ENCODE data around the gene EZH2. TPM values are rescaled to one million over a fixed set of nuclear protein-coding genes. Genes with fewer than 3 reads are reported as not detected.
A peak's percentile ranks its signal among the peaks of the same experiment; 100 is the strongest.

Gene EZH2
- total RNA-seq, 2 experiments from 2014 or later: 117 to 126 TPM

DNA sequence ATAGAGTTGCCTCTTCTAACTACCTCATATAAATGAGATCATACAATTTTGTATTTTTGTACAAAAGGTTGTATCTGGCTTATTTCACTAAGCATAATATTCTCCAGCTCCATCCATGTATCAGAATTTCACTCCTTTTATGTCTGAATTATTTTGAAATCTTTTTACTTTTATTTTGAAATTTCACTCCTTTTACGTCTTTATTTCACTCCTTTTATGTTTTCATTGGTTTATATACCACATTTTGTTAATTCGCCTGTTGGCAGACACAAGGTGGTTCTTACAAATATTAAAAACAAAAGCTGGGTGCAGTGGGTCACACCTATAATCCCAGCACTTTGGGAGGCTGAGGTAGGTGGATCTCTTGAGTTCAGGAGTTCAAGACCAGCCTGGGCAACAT, 5.8 kb downstream of the EZH2 start:
- H3K27ac Mint-ChIP-seq: no peak overlapping the region
- no peak overlapping the region for H3K4me3 Mint-ChIP-seq
- ChIA-PET POLR2A (interaction anchor here (1.0 kb wide), 1 partner anchor 64 kb away, joined by 4 read pairs; no protein-coding TSS in a partner anchor), CTCF (interaction anchor here (0.7 to 2.0 kb wide), 5 partner anchors 10 to 1690 kb away, joined by 3 to 6 read pairs (median 5); no protein-coding TSS in a partner anchor)
- H3K9me3 Mint-ChIP-seq (ENCODE audit: low read depth): no peaks in the 10 kb centered on the region
- peaks cover 33% of the 10 kb centered on the region for H3K36me3 Mint-ChIP-seq (ENCODE audit: low read depth)
- H3K27me3 Mint-ChIP-seq: no peaks in the 10 kb centered on the region
- DNase-seq: no peak
- intact Hi-C loops (cut with DNase I, micrococcal nuclease): no loop called here
- no peak for ATAC-seq
- H3K4me1 Mint-ChIP-seq: peaks cover 56% of the 10 kb centered on the region

DNA sequence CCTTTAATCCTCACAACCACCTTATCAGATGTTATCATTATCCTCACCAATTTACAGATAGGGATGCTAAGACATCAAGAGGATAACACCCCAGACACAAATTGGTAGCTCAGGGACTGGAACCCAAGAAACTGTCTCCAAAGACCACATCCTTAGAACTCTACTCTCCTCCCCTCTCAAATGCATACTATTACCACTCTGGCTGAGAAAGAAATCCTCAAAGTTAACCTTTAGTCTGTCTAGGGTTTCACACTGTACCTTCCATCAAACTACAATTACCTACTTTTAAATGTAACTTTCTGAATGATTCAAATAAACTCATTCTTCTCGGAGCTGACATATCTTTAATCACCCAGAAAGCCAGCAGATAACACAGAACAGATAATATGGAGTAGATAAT, 6.6 kb downstream of the EZH2 start:
- CTCF ChIA-PET: interaction anchor here (1.7 to 2.0 kb wide), 3 partner anchors 11 to 37 kb away, joined by 5 to 6 read pairs (median 5); no protein-coding TSS in a partner anchor
- intact Hi-C loops (cut with DNase I, micrococcal nuclease): no loop called here
- Mint-ChIP-seq H3K27ac (no peak overlapping the region), H3K36me3 (ENCODE audit: low read depth) (peaks cover 28% of the 10 kb centered on the region), H3K4me3 (no peak overlapping the region), H3K27me3 (no peaks in the 10 kb centered on the region), H3K4me1 (peaks cover 63% of the 10 kb centered on the region), H3K9me3 (ENCODE audit: low read depth) (no peaks in the 10 kb centered on the region)
- POLR2A ChIA-PET: interaction anchor here (0.6 kb wide), 1 partner anchor 238 kb away, joined by 5 read pairs; no protein-coding TSS in a partner anchor
- peak; percentile 65 for ATAC-seq
- no peak for DNase-seq

DNA sequence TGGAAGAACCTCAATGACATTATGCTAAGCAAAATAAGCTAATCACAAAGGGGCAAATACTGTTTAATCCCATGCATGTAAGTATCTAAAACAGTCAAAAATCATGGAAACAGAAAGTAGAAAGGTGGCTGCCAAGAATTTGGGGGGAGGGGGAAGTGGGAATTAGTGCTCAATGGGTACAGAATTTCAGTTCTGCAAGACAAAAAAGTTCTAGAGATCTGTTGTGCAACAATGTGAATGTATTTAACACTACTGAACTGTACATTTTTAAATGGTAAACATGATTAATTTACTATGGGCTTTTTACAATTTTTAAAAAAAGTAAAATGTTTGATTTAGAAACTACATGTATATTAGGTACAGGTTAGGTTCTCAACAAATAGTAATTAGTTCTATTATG, 11.9 kb downstream of the EZH2 start:
- intact Hi-C loops (cut with DNase I, micrococcal nuclease): loop anchor here in 1 of 2 experiments (5.0 kb wide), 1 partner anchor 35 kb away; no protein-coding TSS in a partner anchor
- Mint-ChIP-seq H3K36me3 (ENCODE audit: low read depth) (peaks cover 43% of the 10 kb centered on the region), H3K9me3 (ENCODE audit: low read depth) (peaks cover 10% of the 10 kb centered on the region), H3K27me3 (no peaks in the 10 kb centered on the region), H3K4me1 (peaks cover 55% of the 10 kb centered on the region), H3K4me3 (no peak overlapping the region), H3K27ac (no peak overlapping the region)
- ATAC-seq: no peak
- no peak for DNase-seq
- ChIA-PET CTCF (interaction anchor here (1.0 to 1.7 kb wide), 3 partner anchors 11 to 16 kb away, joined by 4 to 6 read pairs (median 5); no protein-coding TSS in a partner anchor), POLR2A (interaction anchor here (0.5 to 1.7 kb wide), 2 partner anchors 15 to 41 kb away, joined by 4 to 5 read pairs; no protein-coding TSS in a partner anchor)

DNA sequence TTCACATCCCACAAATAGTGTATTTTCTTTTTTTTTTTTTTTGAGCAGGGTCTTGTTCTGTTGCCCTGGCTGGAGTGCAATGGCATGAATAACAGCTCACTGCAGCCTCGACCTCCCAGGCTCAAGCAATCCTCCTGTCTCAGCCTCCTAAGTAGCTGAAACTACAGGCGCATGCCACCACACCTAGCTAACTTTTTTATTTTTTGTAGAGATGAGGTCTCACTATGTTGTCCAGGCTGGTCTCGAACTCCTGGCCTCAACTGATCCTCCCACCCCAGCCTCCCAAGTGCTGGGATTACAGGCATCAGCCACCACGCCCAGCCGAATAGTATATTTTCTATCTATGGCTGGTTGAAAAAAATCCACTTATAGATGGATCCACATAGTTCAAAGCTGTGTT, 12.5 kb downstream of the EZH2 start:
- POLR2A ChIA-PET: no interaction called here
- H3K27me3 Mint-ChIP-seq: no peaks in the 10 kb centered on the region
- peaks cover 43% of the 10 kb centered on the region for H3K36me3 Mint-ChIP-seq (ENCODE audit: low read depth)
- peaks cover 55% of the 10 kb centered on the region for H3K4me1 Mint-ChIP-seq
- H3K9me3 Mint-ChIP-seq (ENCODE audit: low read depth): peaks cover 10% of the 10 kb centered on the region
- intact Hi-C loops (cut with DNase I, micrococcal nuclease): loop anchor here in 1 of 2 experiments (5.0 kb wide), 1 partner anchor 34 kb away; no protein-coding TSS in a partner anchor
- DNase-seq: no peak
- H3K27ac Mint-ChIP-seq: no peak overlapping the region
- CTCF ChIA-PET: interaction anchor here (1.6 kb wide), 1 partner anchor 12 kb away, joined by 6 read pairs; no protein-coding TSS in a partner anchor
- no peak for ATAC-seq
- no peak overlapping the region for H3K4me3 Mint-ChIP-seq

DNA sequence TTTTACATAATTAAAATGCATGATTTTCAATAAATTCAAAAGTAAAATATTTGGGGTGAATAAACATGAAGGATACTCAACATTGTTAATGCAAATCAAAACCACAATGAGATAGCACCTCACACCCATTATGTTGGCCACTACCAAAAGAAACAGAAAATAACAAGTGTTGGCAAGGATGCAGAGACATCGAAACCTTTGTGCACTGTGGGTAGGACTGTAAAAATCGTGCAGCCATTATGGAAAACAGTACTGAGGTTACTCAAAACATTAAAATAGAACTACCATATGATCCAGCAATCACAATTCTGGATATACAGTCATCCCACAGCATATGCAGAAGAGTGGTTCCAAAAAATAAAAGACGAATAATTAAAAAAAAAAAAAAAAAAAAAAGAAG, 13.1 kb downstream of the EZH2 start:
- POLR2A ChIA-PET: no interaction called here
- ATAC-seq (peak; percentile 60), DNase-seq (no peak)
- peaks cover 52% of the 10 kb centered on the region for H3K4me1 Mint-ChIP-seq
- no peaks in the 10 kb centered on the region for H3K27me3 Mint-ChIP-seq
- H3K36me3 Mint-ChIP-seq (ENCODE audit: low read depth): peaks cover 42% of the 10 kb centered on the region
- CTCF ChIA-PET: no interaction called here
- intact Hi-C loops (cut with DNase I, micrococcal nuclease): loop anchor here in 1 of 2 experiments (5.0 kb wide), 1 partner anchor 34 kb away; no protein-coding TSS in a partner anchor
- no peak overlapping the region for H3K27ac Mint-ChIP-seq
- H3K9me3 Mint-ChIP-seq (ENCODE audit: low read depth): peaks cover 10% of the 10 kb centered on the region
- H3K4me3 Mint-ChIP-seq: no peak overlapping the region

DNA sequence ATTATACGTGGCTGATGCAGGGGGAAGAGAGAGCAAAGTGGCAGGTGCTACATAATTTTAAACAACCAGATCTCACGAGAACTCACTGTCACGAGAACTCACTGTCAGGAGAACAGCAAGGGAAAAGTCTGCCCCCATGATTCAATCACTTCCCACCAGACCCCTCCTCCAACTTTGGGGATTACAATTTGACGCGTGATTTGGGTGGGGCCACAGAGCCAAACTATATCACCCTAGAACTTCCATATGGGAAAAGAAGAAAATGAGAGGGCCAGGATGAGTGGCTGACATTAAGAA, 15.8 kb downstream of the EZH2 start:
- Mint-ChIP-seq H3K27ac (peak overlapping the region; percentile 16), H3K27me3 (no peaks in the 10 kb centered on the region), H3K4me3 (no peak overlapping the region), H3K36me3 (ENCODE audit: low read depth) (peaks cover 38% of the 10 kb centered on the region), H3K9me3 (ENCODE audit: low read depth) (peaks cover 10% of the 10 kb centered on the region), H3K4me1 (peaks cover 63% of the 10 kb centered on the region)
- CTCF ChIA-PET: interaction anchor here (0.7 to 1.6 kb wide), 4 partner anchors 9 to 135 kb away, joined by 3 read pairs; no protein-coding TSS in a partner anchor
- DNase-seq (no peak), ATAC-seq (no peak)
- intact Hi-C loops (cut with DNase I, micrococcal nuclease): no loop called here
- POLR2A ChIA-PET: no interaction called here

DNA sequence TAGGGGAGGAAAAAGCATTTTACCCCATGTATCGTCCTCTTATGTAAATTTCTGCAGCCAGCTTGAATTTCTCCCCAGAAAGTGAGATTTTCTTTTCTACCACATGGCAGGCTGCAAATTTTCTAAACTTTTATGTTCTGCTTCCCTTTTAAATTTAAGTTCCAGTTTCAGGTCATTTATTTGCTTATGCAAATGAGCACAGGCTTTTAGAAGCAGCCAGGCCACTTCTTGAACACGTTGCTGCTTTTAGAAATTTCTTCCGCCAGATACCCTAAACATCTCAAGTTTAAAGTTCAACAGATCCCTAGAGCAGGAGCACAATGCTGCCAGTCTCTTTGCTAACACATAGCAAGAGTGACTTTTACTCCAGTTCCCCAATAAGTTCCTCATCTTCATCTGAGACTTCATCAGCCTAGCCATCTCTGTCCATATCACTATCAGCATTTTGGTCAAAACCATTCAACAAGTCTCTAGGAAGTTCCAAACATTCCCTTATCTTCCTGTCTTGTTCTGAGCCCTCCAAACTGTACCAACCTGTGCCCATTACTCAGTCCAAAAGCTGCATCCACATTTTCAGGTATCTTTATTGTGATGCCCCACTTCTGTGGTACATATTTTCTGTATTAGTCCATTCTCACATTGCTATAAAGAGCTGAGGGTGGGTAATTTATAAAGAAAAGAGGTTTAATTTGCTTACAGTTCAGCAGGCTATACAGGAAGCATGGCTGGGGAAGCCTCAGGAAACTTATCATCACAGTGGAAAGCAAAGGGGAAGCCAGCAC, 16.3 kb downstream of the EZH2 start:
- H3K4me3 Mint-ChIP-seq: no peak overlapping the region
- peaks cover 40% of the 10 kb centered on the region for H3K36me3 Mint-ChIP-seq (ENCODE audit: low read depth)
- ChIA-PET POLR2A (no interaction called here), CTCF (interaction anchor here (0.7 to 1.3 kb wide), 3 partner anchors 8 to 135 kb away, joined by 3 read pairs; no protein-coding TSS in a partner anchor)
- ATAC-seq (no peak), DNase-seq (no peak)
- H3K9me3 Mint-ChIP-seq (ENCODE audit: low read depth): peaks cover 10% of the 10 kb centered on the region
- H3K27ac Mint-ChIP-seq: peak overlapping the region; percentile 16
- H3K4me1 Mint-ChIP-seq: peaks cover 62% of the 10 kb centered on the region
- intact Hi-C loops (cut with DNase I, micrococcal nuclease): no loop called here
- H3K27me3 Mint-ChIP-seq: no peaks in the 10 kb centered on the region

DNA sequence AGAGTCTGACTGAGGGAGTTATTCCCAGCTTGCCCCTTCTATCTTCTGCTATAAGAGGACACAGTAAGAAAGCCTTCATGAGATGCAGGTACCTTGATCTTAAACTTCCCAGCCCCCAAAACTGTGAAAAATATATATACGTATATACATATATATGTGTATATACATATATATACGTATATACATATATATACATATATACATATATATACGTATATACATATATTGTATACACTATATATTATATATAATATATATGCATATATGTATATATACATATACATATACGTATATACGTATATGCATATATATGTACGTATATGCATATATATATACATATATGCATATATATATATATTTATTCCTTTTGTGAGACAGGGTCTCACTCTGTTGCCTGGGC, 17.7 kb downstream of the EZH2 start:
- ATAC-seq: no peak
- Mint-ChIP-seq H3K9me3 (ENCODE audit: low read depth) (peaks cover 10% of the 10 kb centered on the region), H3K4me1 (peaks cover 62% of the 10 kb centered on the region), H3K4me3 (no peak overlapping the region), H3K36me3 (ENCODE audit: low read depth) (peaks cover 43% of the 10 kb centered on the region), H3K27ac (no peak overlapping the region), H3K27me3 (no peaks in the 10 kb centered on the region)
- ChIA-PET CTCF (no interaction called here), POLR2A (no interaction called here)
- intact Hi-C loops (cut with DNase I, micrococcal nuclease): no loop called here
- no peak for DNase-seq

DNA sequence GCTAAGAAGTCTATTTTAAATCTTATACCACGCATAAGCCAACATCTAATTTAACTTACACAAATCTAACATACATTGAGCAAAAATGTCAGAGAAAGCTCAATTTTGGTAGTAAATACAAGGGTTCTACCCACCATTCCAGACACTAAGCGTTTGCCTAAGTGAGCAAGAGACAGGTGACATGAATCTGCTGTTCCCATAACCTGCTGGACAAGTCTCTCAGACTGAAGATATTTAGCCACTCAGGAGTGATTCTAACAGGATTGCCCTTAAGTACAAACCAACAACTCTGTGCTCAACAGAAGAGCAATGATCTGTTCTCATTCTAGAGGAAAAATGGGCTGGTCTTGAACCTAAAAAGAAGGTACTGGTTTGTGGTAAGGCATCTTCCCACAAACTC, 18.8 kb downstream of the EZH2 start:
- DNase-seq (no peak), ATAC-seq (no peak)
- H3K36me3 Mint-ChIP-seq (ENCODE audit: low read depth): peaks cover 39% of the 10 kb centered on the region
- POLR2A ChIA-PET: no interaction called here
- peaks cover 57% of the 10 kb centered on the region for H3K4me1 Mint-ChIP-seq
- H3K27me3 Mint-ChIP-seq: no peaks in the 10 kb centered on the region
- no peak overlapping the region for H3K27ac Mint-ChIP-seq
- CTCF ChIA-PET: no interaction called here
- intact Hi-C loops (cut with DNase I, micrococcal nuclease): no loop called here
- H3K4me3 Mint-ChIP-seq: no peak overlapping the region
- peaks cover 10% of the 10 kb centered on the region for H3K9me3 Mint-ChIP-seq (ENCODE audit: low read depth)

DNA sequence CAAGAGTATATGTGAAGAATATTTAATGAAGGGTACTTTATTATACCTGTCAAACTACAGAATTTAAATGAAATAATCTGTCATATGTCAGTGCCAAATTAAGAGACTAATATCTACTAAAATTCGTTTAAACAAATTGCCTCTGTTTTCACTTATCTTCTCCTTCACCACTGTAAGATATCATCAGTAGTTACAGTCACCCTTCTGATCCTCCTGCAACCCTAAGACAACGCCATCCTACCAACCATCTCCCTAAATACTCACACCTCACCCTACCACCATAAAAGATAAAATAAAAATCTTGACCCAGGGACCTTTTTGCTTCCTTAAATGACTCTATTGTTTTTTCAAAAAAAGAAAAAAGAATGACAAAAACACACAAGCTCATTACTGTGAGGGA, 20.8 kb downstream of the EZH2 start:
- H3K4me1 Mint-ChIP-seq: peaks cover 59% of the 10 kb centered on the region
- DNase-seq: no peak
- ChIA-PET POLR2A (no interaction called here), CTCF (interaction anchor here (0.5 kb wide), 1 partner anchor 10 kb away, joined by 3 read pairs; no protein-coding TSS in a partner anchor)
- H3K36me3 Mint-ChIP-seq (ENCODE audit: low read depth): peaks cover 34% of the 10 kb centered on the region
- peak overlapping the region; percentile 6 for H3K27ac Mint-ChIP-seq
- no peak overlapping the region for H3K4me3 Mint-ChIP-seq
- ATAC-seq: no peak
- no peaks in the 10 kb centered on the region for H3K27me3 Mint-ChIP-seq
- intact Hi-C loops (cut with DNase I, micrococcal nuclease): no loop called here
- H3K9me3 Mint-ChIP-seq (ENCODE audit: low read depth): peaks cover 9% of the 10 kb centered on the region

DNA sequence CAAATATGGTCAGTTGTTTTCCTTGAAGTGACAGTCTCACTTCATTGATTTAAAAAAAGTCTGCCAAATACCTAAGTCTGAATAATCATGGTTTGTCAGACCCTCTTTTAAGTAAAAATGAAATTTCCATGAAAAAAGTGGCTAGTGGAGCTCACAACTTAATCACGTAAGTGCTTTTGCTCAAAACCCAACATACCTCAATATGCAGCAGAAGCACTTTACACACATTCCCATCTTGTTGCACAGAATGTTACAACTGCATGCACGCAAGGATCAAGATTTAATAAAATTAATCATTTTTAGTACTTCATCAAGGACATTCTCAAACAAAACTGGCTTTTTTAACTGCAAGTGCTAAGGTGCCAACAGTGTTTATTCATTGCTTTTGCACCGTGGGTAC, 21.6 kb downstream of the EZH2 start:
- Mint-ChIP-seq H3K27me3 (no peaks in the 10 kb centered on the region), H3K4me3 (no peak overlapping the region), H3K4me1 (peaks cover 50% of the 10 kb centered on the region), H3K27ac (no peak overlapping the region), H3K9me3 (ENCODE audit: low read depth) (peaks cover under 1% of the 10 kb centered on the region), H3K36me3 (ENCODE audit: low read depth) (peaks cover 25% of the 10 kb centered on the region)
- ChIA-PET POLR2A (no interaction called here), CTCF (interaction anchor here (0.6 kb wide), 1 partner anchor 52 kb away, joined by 3 read pairs; no protein-coding TSS in a partner anchor)
- DNase-seq: no peak
- ATAC-seq: no peak
- intact Hi-C loops (cut with DNase I, micrococcal nuclease): no loop called here

DNA sequence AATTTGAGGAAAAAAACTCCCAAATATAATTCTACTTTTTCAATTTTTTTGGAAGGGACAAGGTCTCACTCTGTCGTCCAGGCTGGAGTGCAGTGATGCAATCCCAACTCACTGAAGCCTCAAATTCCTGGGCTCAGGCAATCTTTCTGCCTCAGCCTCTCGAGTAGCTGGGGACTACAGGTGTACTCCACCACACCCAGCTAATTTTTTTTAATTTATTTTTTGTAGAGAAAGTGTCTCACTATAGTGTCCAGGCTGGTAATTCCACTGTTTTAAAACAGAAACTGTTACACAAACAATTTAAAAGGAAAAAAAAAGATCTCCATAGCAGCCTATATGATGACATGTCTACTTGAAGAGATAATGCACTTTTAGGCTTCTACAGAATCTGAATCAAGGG, 25.6 kb downstream of the EZH2 start:
- H3K4me1 Mint-ChIP-seq: peaks cover 46% of the 10 kb centered on the region
- peak overlapping the region; percentile 6 for H3K27ac Mint-ChIP-seq
- intact Hi-C loops (cut with DNase I, micrococcal nuclease): no loop called here
- ChIA-PET POLR2A (interaction anchor here (0.7 kb wide), 2 partner anchors 15 to 25 kb away, joined by 3 to 6 read pairs; no protein-coding TSS in a partner anchor), CTCF (interaction anchor here (0.9 to 2.4 kb wide), 5 partner anchors 14 to 93 kb away, joined by 4 to 14 read pairs (median 5); no protein-coding TSS in a partner anchor)
- H3K4me3 Mint-ChIP-seq: no peak overlapping the region
- ATAC-seq (no peak), DNase-seq (no peak)
- H3K9me3 Mint-ChIP-seq (ENCODE audit: low read depth): no peaks in the 10 kb centered on the region
- H3K27me3 Mint-ChIP-seq: no peaks in the 10 kb centered on the region
- H3K36me3 Mint-ChIP-seq (ENCODE audit: low read depth): peaks cover 20% of the 10 kb centered on the region
